Uterus (tissue), 4 donors: ENCODE data around the gene ZYX. TPM values are rescaled to one million over a fixed set of nuclear protein-coding genes. Genes with fewer than 3 reads are reported as not detected.

Source experiments
- DNase-seq, 2 donors: peaks; one replicate each; pipeline ENCODE4 v3.0.0-alpha.2; 2019 to 2020
- H3K27ac ChIP-seq, 2 donors: fragments of 200-600 bp; sonication (generic); 1 replicate in 1 of 2; 2 replicates in 1 of 2; pipeline ENCODE4 v1.5.1; 2016 to 2018
- H3K27me3 ChIP-seq, 2 donors: fragments of 200-600 bp; sonication (generic); one replicate each; pipeline ENCODE4 v1.5.1; 2018 to 2019; ENCODE audit warnings: control low read depth in 1 of 2
- H3K36me3 ChIP-seq, 2 donors: fragments of 200-600 bp; sonication (generic); one replicate each; pipeline ENCODE4 v1.5.1; 2019; ENCODE audit warnings: control low read depth in 1 of 2
- H3K4me1 ChIP-seq, 2 donors: fragments of 200-600 bp; sonication (generic); one replicate each; pipeline ENCODE4 v1.5.1; 2018 to 2019; ENCODE audit warnings: control low read depth in 1 of 2
- H3K4me3 ChIP-seq, 2 donors: fragments of 200-600 bp; sonication (generic); 1 replicate in 1 of 2; 2 replicates in 1 of 2; pipeline ENCODE4 v1.5.1; 2018 to 2019; ENCODE audit warnings: mild to moderate bottlenecking in 1 of 2
- H3K9me3 ChIP-seq, 2 donors: fragments of 200-600 bp; sonication (generic); one replicate each; pipeline ENCODE4 v1.5.1; 2019; ENCODE audit warnings: control low read depth in 1 of 2
- CTCF ChIP-seq, 4 experiments: fragments of 200-600 bp in 2 of 4; fragments of 450-650 bp in 2 of 4; sonication (generic) in 2 of 4; IDR thresholded peaks; one replicate each; pipeline ENCODE4 v1.5.1; 2016 to 2019; ENCODE audit warnings: antibody characterized with exemption in 4 of 4, mild to moderate bottlenecking in 2 of 4, moderate library complexity in 1 of 4
- POLR2A ChIP-seq, 2 donors: fragments of 450-650 bp; IDR thresholded peaks; one replicate each; pipeline ENCODE4 v1.6.1; 2016; ENCODE audit warnings: antibody characterized with exemption in 2 of 2, mild to moderate bottlenecking in 1 of 2, moderate library complexity in 1 of 2
- intact Hi-C: fragments of 100-400 bp; cut with DNase I; formaldehyde crosslinking; loops from one replicate; pipeline ENCODE4 v1.15.1; 2023; ENCODE audit warnings: low total_unique reads
- total RNA-seq, 4 donors: library from RNA; depleted of rRNA in 3 of 4; stranded (reverse); fragments of >200 nt in 3 of 4; gene quantifications; one replicate each; pipeline versions ENCODE4 v1.1.0 to v1.2.4, GENCODE V29; 2014 to 2023
- donor health status: DM: yes; HTN: yes; CAD: no.

ZYX gene
- total RNA-seq, 4 donors from 2014 or later, result 46.0 to 494 (median 95.9) TPM

DNA sequence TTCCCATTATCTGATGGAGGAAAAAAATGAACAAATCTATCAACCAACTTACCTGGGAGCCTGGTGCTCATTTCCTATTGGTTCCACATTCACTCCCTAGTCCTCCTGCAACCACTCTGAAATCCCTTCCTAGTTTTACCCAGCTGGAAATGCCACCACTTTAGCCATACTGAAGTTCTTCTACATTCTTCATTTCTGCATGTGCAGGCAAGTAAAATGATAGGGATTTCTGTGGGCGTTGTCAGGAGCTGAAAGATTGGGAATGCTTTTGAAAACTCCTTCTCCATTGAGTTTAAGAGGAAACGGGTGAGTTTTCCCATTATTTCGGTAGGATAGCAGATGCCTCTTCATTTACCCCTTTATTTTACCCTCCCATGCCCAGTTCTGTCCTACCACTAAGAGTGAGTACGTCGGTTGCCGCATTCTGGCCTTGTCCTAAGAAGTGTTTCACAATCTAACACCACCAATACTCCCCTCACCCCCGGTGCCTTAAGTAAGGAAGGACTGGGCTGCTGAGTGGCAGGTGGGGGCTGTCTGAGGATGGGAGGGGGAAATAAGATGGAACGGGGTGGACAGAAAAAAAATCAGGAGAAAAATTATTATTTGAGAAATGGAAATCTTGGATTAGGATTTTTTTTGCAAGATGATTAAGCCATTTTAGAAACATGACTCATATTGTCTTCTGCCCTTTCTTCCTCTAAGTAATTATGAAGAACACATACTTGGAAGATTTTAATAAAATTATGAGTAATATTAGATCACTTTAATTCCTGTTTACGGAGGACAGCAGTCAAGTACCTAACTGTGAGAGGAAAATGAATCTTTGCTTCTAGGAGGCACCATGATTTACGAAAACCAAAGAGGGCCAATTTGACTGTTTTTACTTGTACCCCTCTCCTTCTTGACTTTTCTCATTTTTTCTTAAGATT is 48.9 kb downstream of the ZYX start:
- DNase-seq, result no peak
- TF ChIP-seq CTCF (IDR thresholded peaks at IDR 0.05), result no peak
- H3K27ac ChIP-seq, result no peak overlapping the region
- H3K27me3 ChIP-seq, result no peaks in the 10 kb centered on the region
- no peak overlapping the region for H3K4me3 ChIP-seq
- H3K36me3 ChIP-seq, result no peaks in the 10 kb centered on the region
- H3K9me3 ChIP-seq, result no peaks in the 10 kb centered on the region
- intact Hi-C loops, result no loop called here
- no peaks in the 10 kb centered on the region for H3K4me1 ChIP-seq

DNA sequence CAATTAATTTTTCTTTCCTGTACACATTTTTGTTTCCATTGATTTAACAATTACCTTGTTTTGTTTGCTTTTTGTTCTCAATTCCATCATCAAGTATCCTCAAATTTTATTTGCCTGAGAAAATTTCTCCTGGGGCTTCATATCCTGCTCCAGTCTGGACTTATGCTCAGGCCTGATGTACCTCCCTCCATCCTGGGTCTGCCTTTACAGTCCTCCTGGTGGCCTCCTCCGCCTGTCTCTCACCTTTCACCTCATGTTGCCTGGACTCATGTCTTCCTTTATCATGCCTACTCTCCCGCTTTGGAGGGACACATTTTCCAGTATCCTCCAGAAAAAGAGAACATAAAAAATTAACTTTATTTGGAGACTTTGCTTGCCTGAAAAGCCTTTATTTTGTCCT is 50.0 kb downstream of the ZYX start:
- H3K27ac ChIP-seq, result no peak overlapping the region
- H3K4me3 ChIP-seq, result no peak overlapping the region
- no peaks in the 10 kb centered on the region for H3K27me3 ChIP-seq
- no peaks in the 10 kb centered on the region for H3K36me3 ChIP-seq
- TF ChIP-seq POLR2A (IDR thresholded peaks at IDR 0.05) (no peak), CTCF (IDR thresholded peaks at IDR 0.05) (no peak)
- intact Hi-C loops, result no loop called here
- H3K4me1 ChIP-seq, result no peaks in the 10 kb centered on the region
- no peak for DNase-seq
- H3K9me3 ChIP-seq, result no peaks in the 10 kb centered on the region

DNA sequence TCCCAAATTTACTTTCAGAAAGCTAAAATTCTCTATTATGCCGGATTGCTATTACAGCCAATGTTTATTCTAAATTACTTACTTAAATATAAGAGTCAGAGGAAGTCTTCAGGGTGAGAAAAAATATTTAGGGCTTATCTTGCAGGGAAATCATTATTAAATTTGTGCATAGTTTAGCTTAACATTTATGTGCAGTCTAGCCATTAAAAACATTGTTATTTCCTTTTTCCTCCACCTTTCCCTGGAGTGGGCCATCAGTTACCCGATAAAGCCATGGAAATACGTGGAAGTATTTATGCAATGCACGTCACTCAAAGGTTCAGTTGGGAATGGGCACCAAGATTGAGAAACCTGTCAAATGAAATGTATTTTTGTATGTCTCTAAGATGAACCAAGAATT is 52.6 kb downstream of the ZYX start:
- no peak for TF ChIP-seq POLR2A (IDR thresholded peaks at IDR 0.05)
- no peaks in the 10 kb centered on the region for H3K36me3 ChIP-seq
- no peak overlapping the region for H3K4me3 ChIP-seq
- no peaks in the 10 kb centered on the region for H3K4me1 ChIP-seq
- H3K27me3 ChIP-seq, result no peaks in the 10 kb centered on the region
- H3K9me3 ChIP-seq, result no peaks in the 10 kb centered on the region
- H3K27ac ChIP-seq, result no peak overlapping the region
- no peak for DNase-seq
- intact Hi-C loops, result no loop called here

DNA sequence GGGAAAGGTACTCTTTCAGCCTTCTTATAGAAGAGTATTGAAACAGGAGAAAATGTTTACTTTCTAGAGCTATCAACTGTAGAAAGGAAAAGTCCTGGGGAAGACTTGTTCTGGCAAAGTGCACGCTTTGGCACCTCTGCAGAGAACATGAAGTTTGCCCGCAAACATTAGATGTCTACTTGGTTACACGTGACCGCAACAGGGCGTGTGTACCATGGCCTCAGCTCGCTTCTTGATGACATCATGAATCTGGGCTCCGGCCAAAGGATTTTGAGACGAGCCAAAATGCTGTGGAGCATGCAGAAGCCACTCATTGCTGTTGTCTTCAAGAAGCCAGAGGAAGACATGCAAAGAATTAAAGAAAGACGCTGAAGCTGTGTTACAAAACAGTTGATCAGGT is 53.5 kb downstream of the ZYX start:
- Histone ChIP-seq H3K4me3 (no peak overlapping the region), H3K27ac (no peak overlapping the region), H3K27me3 (no peaks in the 10 kb centered on the region), H3K36me3 (no peaks in the 10 kb centered on the region), H3K4me1 (no peaks in the 10 kb centered on the region), H3K9me3 (no peaks in the 10 kb centered on the region)
- peak in 1 of 2 donors; percentile 34 for DNase-seq
- TF ChIP-seq POLR2A (IDR thresholded peaks at IDR 0.05), result no peak
- TF ChIP-seq CTCF (IDR thresholded peaks at IDR 0.05), result no peak
- intact Hi-C loops, result no loop called here

GRCh38 chr7:143435266-143435665 is 54.1 kb downstream of the ZYX start:
- Histone ChIP-seq H3K36me3 (no peaks in the 10 kb centered on the region), H3K4me1 (no peaks in the 10 kb centered on the region), H3K4me3 (no peak overlapping the region), H3K9me3 (no peaks in the 10 kb centered on the region), H3K27ac (no peak overlapping the region), H3K27me3 (no peaks in the 10 kb centered on the region)
- TF ChIP-seq CTCF (IDR thresholded peaks at IDR 0.05) (no peak), POLR2A (IDR thresholded peaks at IDR 0.05) (no peak)
- no peak for DNase-seq
- intact Hi-C loops, result no loop called here
